GM18502 (cell line): ENCODE data around the gene PTPA.
"Not testable (repeated sequence)": the region's sequence is repeated elsewhere in the genome, so short reads cannot be mapped to it uniquely, and the experiment has no call there.

ENCODE experiments used
- ATAC-seq: cut with Tn5 transposase; IDR thresholded peaks from one replicate; pipeline ENCODE4 v1.9.1; 2021; ENCODE audit warnings: mild to moderate bottlenecking; ENCODE audit not compliant: unreplicated experiment, poor library complexity

PTPA gene

DNA sequence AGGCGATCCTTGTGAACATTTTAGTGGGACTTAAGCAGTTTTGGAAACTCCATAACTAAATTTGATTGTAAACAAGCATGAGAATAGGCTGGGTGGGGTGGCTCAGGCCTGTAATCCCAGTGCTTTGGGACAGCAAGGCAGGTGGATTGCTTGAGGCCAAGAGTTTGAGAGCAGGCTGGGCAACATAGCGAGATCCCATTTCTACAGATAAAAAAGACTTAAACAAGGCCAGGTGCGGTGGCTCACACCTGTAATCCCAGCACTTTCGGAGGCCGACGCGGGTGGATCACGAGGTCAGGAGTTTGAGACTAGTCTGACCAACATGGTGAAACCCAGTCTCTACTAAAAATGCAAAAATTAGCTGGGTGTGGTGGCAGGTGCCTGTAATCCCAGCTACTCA is 78.8 kb downstream of the PTPA start:
- not testable (repeated sequence) for ATAC-seq

DNA sequence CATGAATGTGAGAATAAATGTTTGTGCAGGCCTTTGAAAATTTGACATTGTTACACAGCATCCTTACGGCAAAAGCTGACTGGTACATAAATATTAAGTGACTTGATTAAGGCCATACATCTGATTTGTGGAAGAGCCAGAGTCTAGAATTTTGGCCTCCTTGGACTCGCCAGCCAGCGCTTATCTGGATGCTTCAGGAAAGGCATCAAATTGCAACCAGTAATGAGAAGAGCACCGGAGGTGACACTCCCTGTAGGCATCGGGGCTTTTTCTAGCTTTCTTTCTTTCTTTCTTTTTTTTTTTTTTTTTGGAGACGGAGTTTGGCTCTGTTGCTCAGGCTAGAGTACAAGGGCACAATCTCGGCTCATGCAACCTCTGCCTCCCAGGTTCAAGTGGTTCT is 80.0 kb downstream of the PTPA start:
- ATAC-seq: no peak

DNA sequence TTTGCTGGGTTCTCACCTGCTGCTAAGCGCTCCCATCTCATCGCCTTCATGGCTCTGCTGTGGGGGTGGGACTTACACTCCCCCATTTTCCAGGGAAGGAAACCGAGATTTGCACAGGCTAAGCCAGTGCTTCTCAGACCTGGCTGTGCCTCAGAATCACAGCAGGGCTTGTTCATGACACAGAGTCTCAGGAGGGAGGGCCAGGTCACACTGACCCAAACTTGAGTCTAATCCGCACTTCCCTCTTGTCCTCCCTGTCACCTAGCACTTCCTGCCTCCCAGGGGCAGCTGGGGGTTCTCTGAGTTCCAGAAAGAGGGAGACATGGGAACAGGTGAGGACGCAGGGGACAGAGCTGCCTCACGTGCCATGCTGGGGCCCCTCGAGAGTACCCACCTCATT is 82.4 kb downstream of the PTPA start:
- ATAC-seq: no peak

DNA sequence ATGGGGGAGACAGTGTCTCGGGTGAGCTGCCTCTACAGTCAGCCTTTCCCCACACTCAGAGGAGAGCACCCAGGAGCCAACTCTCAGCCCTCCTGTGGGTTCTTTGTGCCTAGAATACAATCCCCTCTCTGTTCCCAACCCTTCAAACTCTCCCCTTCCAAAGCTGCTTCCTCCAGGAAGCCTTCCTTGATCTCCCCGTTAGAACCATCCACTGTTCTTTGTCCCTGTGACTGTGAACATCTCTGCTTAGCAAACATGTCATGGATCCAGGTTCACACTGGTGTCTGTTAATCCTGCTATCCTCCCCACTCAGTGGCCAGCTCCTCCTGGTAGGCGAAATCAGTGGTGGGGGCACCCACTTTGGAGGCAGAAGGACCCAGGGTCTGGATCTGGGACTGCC is 83.0 kb downstream of the PTPA start:
- ATAC-seq: no peak

DNA sequence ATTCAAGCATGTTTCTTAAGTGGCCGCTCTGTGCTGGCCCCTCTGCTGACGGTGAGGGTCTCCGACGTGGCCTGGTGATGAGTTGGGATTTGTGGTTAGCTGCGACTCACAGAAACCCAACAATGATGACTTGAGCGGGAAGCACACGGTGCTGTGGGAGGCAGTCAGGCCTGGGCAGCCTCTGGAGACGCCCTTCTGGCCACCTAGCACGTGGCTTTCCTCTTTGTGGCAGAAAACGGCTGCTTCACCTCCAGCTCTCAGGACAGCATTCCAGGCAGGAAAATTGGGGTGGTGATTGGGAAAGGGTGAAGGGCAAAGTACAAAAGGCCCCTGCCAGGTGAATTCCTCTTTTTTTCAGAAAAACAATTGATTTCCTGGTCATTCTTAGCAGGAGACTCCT is 84.4 kb downstream of the PTPA start:
- ATAC-seq: no peak

DNA sequence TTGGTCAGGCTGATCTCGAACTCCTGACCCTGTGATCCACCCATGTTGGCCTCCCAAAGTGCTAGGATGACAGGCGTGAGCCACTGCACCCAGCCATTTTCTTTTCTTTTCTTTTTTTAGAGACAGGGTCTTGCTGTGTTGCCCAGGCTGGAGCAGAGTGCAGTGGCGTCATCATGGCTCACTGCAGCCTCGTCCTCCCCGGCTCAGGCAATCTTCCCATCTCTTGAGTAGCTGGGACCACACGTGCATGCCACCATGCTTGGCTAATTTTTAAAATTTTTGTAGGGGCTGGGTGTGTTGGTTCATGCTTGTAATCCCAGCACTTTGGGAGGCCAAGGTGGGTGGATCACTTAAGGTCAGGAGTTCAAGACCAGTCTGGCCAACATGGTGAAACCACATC is 85.8 kb downstream of the PTPA start:
- not testable (repeated sequence) for ATAC-seq

DNA sequence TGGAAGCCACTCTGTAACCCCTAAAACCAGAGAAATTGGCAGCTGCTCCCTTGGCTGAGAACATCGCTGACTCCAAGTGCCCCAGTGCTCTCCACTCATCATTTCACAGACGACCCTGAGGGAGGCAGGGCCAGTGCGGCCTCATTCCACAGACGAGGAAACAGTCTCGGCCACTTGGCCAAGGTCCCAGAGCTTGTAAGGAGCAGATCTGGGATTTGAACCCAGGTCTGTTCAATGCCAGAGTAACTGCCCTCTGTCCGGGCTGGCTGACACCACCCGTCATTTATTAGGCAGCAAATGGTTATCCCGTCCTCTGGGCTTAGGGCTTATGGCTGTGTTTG is 86.7 kb downstream of the PTPA start:
- no peak for ATAC-seq
